Left lobe of liver (tissue), 2 donors: Measurements from ENCODE around the gene REEP3. TPM values are rescaled to one million over a fixed set of nuclear protein-coding genes. Genes with fewer than 3 reads are reported as not detected.
"Not testable (repeated sequence)": the region's sequence is repeated elsewhere in the genome, so short reads cannot be mapped to it uniquely, and the experiment has no call there.

ENCODE experiments used
- ATAC-seq: fragments of 200-7000 bp; cut with Tn5 transposase; one replicate; pipeline ENCODE4 v1.9.1; 2020; ENCODE audit warnings: mild to moderate bottlenecking, moderate library complexity
- DNase-seq: peaks from one replicate; pipeline ENCODE4 v3.0.0-alpha.2; 2020; ENCODE audit warnings: low spot score
- total RNA-seq: library from RNA; stranded (reverse); gene quantifications from one replicate; pipeline ENCODE4 v1.2.1, GENCODE V29; 2021
- donor health status: DM: no; HTN: no; CAD: no; lungs with moderate emphysema.
- donor health status: DM: no; HTN: yes; CAD: no.

The REEP3 gene, protein sequence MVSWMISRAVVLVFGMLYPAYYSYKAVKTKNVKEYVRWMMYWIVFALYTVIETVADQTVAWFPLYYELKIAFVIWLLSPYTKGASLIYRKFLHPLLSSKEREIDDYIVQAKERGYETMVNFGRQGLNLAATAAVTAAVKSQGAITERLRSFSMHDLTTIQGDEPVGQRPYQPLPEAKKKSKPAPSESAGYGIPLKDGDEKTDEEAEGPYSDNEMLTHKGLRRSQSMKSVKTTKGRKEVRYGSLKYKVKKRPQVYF
- 23.7 TPM for total RNA-seq

GRCh38 chr10:63520500-63521415, at the start of gene REEP3:
REEP3 (plus strand) TSS chr10:63521401; CDS start chr10:63521546, 145 bp downstream.
- DNase-seq (peak; percentile 80), ATAC-seq (peak; percentile 85)

GRCh38 chr10:63474488-63474887, 46.7 kb upstream of the REEP3 start:
- DNase-seq (no peak), ATAC-seq (no peak)

DNA sequence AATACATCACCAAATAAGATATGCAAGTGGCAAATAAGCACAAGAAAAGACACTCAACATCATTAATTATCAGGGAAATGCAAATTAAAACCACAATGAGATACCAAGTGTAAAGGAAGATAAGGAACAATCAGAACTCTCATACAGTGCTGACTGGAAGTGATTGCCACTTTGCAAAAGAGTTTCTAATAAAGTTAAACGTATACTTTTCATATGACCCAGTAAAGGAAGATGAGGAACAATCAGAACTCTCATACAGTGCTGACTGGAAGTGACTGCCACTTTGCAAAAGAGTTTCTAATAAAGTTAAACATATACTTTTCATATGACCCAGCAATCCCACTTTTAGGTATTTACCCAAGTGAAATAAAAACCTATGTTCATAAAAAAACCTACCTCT, 43.3 kb upstream of the REEP3 start:
- DNase-seq (no peak), ATAC-seq (no peak)

DNA sequence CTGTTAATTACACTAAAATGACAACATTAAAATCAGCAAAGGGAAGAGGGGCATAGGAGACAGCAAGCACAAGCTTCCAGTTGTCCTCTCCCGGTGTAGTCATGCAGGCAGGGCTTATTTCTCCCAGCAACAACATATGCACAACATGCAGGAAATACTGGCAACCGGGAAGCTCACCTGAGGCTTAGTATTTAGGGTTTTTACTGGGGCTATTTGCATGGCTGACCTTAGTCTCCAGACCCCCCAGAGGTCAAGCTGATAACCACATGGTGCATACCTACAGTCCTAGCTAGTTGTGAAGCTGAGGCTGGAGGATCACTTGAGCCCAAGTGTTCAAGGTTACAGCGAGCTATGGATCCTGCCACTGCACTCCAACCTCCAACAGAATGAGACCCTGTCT, 42.6 kb upstream of the REEP3 start:
- DNase-seq, result no peak
- no peak for ATAC-seq

DNA sequence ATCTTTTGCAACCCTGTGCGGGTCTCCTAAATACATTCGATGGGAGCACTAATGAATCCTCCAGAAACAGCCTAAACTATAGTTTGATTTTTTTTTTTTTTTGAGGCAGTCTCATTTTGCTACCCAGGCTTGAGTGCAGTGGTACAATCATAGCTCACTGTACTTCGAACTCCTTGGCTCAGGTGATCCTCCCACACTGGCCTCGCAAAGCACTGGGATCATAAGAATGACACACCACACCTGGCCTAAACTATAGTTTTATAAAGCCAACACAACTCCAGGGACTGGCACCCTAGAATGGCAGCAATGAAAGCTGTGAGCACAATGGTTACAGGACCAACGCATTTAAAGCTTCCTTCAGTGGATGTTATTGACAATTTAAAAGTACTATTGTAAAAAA, 41.0 kb upstream of the REEP3 start:
- peak; percentile 89 for ATAC-seq

DNA sequence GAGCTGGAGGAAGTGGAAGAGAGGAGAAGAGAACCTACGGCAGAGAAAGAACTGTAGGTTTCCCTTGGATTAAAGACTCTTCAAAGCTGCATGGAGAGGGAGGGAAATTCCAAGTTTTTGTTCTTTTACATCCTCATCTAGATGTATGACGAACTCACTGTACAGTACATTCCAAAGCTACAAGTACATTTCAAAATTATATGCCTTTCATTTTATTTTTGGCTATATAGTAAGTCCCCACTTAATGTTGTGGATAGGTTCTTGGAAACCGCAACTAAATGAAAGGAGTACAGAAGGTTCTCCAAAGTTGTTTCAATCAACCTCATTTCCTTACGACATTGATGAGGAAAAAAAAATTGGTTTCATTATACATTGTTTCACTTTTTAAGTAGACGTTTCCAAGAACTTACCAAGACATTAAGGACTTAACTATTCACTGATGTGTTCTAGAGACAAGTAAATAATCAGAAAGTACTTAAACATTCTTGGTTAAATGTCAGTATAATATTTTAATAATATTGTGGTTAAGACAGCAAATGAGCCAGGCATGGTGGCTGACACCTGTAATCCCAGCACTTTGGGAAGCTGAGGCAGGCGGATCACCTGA, 39.3 kb upstream of the REEP3 start:
- DNase-seq (no peak), ATAC-seq (no peak)

More for the DNA sequence above, 41.0 kb upstream of the REEP3 start:
- no peak for DNase-seq

DNA sequence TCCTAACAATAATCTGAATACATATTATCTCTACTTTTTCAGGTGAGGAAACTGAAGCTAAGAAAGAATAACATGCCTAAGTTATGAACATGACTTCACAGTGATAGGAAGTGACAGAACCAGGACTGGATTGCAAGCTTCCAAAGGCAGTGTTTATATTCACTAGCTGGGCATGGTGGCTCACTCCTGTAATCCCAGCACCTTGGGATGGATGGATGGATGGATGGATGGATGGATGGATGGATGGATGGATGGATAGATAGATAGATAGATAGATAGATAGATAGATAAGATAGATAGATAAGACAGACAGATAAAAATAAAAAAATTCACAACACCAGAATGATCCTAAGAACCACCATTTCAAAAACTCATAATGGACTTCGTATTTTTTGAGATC, 37.2 kb upstream of the REEP3 start:
- ATAC-seq (no peak), DNase-seq (no peak)

DNA sequence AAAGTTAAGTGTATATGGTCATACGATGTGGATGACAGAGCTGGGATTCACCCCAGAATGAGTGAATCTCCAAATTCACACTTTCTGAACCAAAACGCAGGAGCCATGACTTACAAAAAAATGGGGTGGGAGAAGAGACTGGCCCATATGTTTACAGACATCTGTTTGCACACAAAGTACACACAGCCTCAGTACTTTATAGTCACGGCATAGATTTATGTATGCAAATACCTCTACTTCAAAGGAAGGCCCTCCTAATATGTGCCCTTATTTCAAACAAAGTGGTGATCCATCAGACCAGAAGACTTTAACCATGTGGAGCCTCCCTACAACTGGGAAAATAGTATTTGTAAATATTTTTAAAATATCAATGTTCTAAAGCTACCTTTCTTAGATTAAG, 33.2 kb upstream of the REEP3 start:
- DNase-seq (no peak), ATAC-seq (no peak)

- ATAC-seq (no peak), DNase-seq (no peak)
These were observed 31.4 kb upstream of the REEP3 start for GRCh38 chr10:63489838-63490237.

DNA sequence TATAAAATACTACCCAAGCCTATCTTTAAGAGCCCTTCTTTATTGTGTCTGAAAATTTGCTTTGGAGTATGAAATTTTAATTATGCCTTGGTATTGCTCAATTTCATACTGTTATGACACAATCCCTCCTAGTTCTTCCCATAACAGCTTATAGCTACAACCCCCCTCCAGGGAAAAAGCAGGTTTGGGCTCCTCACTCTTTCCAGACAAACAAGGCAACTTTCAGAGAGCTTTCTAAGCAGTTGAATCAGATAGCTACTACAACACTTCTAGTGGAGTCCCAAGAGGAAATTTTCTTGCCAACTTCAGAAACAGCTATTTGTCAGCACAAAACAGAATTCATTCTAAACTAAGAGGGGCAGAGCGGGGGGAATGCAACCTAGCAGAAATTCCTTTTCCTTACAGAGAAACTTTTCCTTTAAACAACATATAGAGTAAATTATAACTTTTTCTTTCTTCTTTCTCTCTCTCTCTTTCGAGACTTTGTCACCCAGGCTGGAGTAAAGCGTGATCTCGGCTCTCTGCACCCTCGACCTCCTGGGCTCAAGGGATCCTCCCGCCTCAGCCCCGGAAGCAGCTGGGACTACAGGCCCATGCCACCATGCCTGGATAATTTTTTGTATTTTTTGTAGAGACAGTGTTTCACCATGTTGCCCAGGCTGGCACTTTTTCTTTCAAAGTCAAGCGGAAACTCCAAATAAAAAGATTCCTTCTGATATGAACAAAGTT, 29.4 kb upstream of the REEP3 start:
- DNase-seq (no peak), ATAC-seq (no peak)

DNA sequence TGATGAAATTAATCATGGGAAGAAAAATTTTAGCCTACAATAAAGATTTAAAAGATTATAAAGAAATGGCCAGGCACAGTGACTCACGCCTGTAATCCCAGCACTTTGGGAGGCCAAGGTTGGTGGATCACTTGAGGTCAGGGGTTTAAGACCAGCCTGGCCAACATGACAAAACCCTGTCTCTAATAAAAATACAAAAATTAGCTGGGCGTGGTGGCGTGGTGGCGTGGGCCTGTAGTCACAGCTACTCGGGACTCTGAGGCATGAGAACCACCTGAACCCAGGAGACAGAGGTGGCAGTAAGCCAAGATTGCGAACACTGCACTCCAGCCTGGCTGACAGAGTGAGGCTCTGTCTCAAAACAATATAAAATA, 28.9 kb upstream of the REEP3 start:
- DNase-seq, ATAC-seq: not testable (repeated sequence)

- ATAC-seq (no peak), DNase-seq (no peak)
These were observed 28.2 kb upstream of the REEP3 start for GRCh38 chr10:63493004-63493403.

GRCh38 chr10:63494951-63495350, 26.2 kb upstream of the REEP3 start:
- ATAC-seq (no peak), DNase-seq (no peak)

- ATAC-seq (no peak), DNase-seq (no peak)
These were observed 24.6 kb upstream of the REEP3 start for GRCh38 chr10:63496561-63496960.

GRCh38 chr10:63497321-63497720, 23.9 kb upstream of the REEP3 start:
- ATAC-seq (no peak), DNase-seq (no peak)

- DNase-seq (no peak), ATAC-seq (no peak)
These were observed 22.5 kb upstream of the REEP3 start for GRCh38 chr10:63498665-63499064.

GRCh38 chr10:63500551-63500950, 20.6 kb upstream of the REEP3 start:
- not testable (repeated sequence) for ATAC-seq

GRCh38 chr10:63501954-63502353, 19.2 kb upstream of the REEP3 start:
- ATAC-seq (no peak), DNase-seq (no peak)

More at GRCh38 chr10:63500551-63500950, 20.6 kb upstream of the REEP3 start:
- not testable (repeated sequence) for DNase-seq

- ATAC-seq (no peak), DNase-seq (no peak)
These were observed 18.4 kb upstream of the REEP3 start for GRCh38 chr10:63502832-63503231.

- ATAC-seq (no peak), DNase-seq (no peak)
These were observed 17.8 kb upstream of the REEP3 start for GRCh38 chr10:63503395-63503794.
